GM21381 (cell line): Measurements from ENCODE around the gene ZNF579.
A peak's percentile ranks its signal among the peaks of the same experiment; 100 is the strongest.

Experiments used
- ATAC-seq: cut with Tn5 transposase; IDR thresholded peaks from one replicate; pipeline ENCODE4 v1.9.1; 2021; ENCODE audit warnings: mild to moderate bottlenecking, moderate library complexity; ENCODE audit not compliant: unreplicated experiment

ZNF579 gene

GRCh38 chr19:55611983-55612645 is 31.5 kb upstream of the ZNF579 start:
- no peak for ATAC-seq

DNA sequence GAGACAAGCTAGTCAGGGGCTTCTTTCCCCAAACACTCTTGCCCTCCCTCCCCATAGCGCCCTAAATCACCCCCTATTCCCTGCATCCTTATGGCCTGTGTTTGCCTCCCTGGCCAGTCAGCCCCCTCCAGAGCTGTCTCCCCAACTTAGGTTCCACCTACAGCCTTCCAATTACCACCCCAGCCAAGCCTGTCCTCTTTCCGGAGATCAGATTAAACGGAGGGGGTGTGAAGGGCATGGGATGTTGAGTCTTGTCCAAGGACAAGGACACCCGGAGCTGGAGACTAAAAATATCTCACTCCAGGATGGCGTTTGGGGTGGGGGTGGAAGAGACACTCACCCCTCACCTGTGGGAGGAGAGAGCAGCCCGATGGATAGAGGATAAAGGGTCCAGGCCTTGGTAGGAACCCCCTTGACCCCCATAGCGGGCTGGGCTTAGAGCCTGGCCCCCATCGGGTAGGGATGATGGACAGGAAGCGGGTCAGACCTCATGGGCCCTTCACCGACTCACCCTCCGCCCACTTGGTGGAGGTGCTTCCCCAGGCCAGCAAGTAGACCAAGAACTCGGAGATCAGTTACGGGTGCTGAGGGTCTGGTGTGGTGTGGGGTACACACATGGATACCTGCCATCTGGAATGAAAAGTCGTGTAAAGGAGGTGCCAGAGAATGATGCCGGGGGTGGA is 30.8 kb upstream of the ZNF579 start:
- ATAC-seq, result no peak

DNA sequence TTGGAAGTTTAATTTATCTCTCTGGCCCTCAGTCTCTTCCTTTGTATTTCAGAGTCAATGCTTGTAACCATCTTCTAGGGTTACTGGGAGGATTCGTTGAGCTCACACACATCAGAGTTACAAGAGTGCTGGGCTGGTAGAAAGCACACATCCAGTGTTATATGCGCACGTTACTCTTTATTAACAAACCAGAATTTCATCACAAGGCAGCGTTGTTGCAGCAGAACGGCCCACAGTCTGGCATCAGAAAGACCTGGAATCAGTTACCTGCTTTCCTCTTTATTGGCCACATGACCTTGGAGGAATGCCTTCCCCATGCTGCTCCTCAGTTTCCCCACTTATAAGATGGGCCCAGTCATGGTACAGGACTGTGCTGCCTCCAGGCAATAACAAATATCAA is 28.7 kb upstream of the ZNF579 start:
- ATAC-seq, result no peak

DNA sequence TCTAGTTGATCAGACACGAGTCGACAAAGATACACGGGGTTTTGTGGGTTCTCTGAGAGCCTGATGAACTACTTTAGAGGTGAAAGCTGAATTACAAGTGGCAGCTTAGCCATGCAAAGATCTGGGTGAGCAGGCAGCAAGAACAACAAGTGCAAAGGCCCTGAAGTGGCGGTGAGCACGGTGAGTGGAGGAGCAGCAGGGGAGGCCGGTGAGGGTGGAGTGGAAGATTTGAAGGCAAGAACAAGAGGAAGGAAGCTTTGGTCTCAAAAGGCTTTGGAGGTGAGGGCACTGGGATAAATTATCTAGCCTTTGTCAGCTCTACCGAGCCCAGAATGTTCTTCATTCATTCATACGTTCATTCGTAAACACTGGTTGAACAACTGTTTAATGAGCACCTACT is 26.2 kb upstream of the ZNF579 start:
- no peak for ATAC-seq

GRCh38 chr19:55606471-55606787 is 25.8 kb upstream of the ZNF579 start:
- ATAC-seq, result no peak

DNA sequence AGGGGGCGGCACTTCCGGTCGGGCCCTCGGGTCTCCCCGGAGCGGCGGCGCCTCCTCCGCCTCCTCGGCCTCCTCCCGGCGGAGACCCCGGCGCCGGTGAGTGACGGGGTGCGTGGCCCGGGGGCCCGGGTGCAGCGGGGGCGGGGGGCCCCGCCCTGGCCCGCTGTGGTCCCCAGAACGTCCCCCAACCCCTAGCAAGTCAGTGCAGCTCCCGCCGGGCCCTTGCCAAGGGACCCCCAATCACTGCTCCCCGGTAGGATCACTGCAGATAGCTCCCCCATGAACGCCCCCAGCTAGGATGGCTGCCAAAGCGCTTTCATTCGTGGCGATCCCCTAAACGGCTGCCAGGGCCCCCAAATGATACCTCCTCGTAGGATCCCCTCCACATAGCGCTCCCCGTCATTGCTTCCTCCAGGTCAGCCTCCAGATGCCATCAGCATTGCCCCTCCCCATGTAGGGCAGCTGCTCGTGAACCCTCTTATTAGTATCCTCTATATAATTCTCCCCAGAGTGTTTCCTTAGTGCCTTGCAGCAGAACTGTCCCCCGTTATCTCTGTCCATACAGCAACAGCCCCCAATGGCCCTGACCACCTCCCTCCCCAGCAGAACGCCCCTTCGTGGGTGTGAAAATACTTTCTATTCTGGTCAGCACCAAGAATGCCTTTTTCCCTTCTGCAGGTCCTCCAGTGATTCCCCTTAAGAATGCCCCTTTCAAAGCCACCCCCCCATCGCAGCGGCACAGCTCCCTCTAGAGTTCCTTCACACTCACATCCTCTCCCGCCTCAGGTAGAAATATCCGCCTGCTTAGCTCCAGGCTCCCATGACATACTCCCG is 25.2 kb upstream of the ZNF579 start, which contains the start of gene ZNF865:
ZNF865 (plus strand) TSS at position 11 of the 834 bp plus-strand sequence. CDS start 7,972 bp downstream, outside the sequence.
- peak; percentile 31 for ATAC-seq

- ATAC-seq, result peak; percentile 58
Measured at GRCh38 chr19:55605207-55605636, 24.6 kb upstream of the ZNF579 start.

GRCh38 chr19:55603581-55604292 is 23.1 kb upstream of the ZNF579 start:
- no peak for ATAC-seq

- ATAC-seq, result no peak
Measured at GRCh38 chr19:55603115-55603514, 22.5 kb upstream of the ZNF579 start.

- ATAC-seq, result no peak
Measured at GRCh38 chr19:55602104-55603001, 21.7 kb upstream of the ZNF579 start.

GRCh38 chr19:55601084-55601483 is 20.4 kb upstream of the ZNF579 start:
- no peak for ATAC-seq

DNA sequence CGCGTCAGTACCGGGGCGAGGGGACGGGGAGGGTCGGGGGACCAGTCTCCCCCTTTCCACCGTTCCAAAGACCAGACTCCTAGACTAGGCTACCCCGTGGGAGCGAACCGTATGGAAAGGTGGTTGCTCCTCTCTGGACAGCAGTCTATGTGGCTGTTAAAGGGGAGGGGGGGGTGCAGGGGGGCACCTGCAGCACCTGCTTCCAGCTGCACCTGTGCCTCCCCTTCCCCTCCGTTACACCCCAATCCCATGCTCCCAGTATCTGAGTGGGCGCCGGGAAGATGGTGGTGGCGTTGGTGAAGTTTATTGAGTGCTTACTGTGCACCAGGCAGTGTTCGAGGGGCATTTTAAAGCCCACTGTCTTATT is 20.0 kb upstream of the ZNF579 start:
- no peak for ATAC-seq

DNA sequence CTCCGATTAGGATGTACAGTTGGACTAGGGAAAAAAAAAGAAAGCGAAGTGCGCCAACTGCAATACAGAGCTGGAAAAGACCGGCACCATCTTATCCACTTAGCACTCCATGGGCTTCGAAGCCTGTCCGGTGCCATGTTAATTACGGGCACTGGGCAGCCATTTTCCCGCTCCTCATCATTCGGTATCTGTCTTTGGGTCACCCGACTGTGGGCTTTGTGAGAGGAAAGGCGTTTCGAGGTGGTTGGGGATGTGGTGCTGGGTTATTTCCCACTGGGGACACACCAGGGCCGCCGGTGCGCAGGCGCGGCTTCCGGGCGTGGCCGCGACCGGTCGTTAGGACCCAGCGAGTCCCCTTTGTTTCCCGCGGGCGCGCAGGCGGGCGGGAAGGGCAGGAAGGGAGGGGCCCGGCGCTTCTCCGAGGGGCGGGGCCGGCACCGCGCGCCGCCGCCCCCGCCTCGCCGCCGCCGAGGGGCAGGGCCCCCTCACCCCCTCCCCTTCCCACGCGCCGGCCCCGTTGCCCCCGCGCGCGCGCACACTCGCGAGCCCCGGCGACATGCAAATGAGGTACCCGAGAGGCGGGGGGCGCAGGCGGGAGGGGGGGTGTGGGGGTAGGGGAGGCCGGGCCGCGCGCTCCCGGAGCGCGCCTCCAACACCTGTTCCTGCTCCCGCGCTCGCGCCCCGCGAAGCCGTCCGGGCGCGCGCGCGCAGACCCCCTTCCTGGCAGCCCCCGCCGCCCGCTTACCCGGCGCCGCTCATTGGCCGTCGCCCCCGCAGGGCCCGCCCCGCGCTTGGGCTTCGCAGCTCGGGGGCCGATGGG is 19.4 kb upstream of the ZNF579 start, which contains the start of gene ZNF524:
ZNF524 (plus strand) TSS at position 447 of the 820 bp plus-strand sequence. CDS start 1,825 bp downstream, outside the sequence.
- ATAC-seq, result peak; percentile 40

DNA sequence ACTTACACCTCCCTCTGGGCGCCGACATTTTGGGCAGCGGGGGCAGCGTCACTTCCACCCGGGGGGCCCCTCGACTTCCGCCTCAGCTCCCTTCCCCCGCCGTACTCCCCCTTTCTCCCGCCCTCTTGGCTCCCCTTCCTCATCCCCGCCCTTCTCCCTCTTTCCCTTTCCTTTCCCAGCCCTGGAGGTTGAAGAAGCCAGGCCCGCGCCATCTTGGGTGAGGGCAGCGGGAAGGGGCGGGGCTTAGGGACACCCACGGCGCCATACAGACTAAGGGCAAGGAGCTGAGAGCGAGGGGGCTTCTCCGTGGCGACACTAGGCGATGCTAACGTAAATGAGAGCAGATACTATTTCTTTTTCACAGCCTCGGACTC is 18.8 kb upstream of the ZNF579 start, which contains the start of gene FIZ1:
FIZ1 (minus strand) TSS at position 50 of the 374 bp plus-strand sequence. CDS start 1,652 bp downstream, outside the sequence.
- peak; percentile 52 for ATAC-seq

DNA sequence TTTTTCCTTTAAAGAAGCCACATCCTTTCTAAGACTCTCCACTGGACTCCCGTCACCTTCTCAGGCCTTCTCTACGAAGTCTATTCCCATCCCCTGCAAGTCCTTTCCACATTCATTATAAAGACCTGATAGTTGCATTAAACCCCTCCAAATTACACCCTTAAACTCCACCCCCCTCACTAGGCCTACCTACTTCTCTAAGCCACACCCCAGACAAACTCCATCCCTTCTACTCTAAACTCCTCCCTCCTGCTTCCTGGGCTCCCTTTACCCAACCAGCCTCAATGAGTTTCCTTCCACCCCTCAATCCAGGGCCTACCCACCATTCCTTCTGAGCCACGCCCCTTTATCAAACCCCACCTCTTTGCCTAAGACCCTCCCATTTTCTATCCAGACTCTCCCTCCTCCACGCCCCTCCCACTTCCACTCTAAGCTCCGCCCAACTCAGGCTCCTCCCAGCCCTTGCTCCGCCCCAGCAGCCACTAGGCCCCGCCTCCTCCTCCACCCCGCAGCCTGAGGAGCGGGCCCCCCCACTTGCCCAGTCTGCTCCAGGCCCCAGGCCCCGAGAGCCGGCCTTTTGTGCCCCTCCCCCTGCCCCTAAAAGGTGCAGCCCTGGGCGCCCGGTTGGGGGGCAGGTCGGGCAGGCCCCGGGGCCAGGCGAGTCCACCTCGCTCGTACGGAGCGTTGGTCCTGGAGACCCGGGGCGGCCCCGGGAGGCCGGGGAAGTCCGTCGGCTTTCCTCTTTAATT is 18.2 kb upstream of the ZNF579 start:
- peak; percentile 41 for ATAC-seq

GRCh38 chr19:55598034-55598433 is 17.4 kb upstream of the ZNF579 start:
- ATAC-seq, result no peak

DNA sequence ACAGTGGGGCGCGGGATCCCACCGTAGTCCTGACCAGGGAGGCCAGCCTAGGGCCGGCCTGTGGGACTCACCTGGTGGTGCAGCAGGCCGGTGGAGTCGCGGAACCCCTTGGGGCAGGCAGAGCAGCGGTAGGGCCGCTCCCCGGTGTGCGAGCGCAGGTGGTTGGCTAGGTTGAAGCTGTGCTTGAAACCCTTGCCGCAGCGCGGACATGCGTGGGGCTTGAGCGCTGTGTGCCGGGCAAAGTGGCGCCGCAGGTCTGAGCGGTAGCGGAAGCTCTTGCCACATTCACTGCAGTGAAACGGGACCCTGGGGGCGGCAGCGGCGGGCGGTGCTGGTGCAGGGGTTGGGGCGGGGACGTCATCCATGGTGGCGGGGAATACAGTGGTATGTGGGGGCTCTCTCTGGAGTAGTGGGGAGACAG is 16.9 kb upstream of the ZNF579 start:
- no peak for ATAC-seq

GRCh38 chr19:55596304-55596703 is 15.7 kb upstream of the ZNF579 start:
- no peak for ATAC-seq
